SK-N-SH (cell line): ENCODE data around the gene MLXIPL.

Source experiments
- GABPA ChIP-seq: IDR thresholded peaks from 2 replicates; pipeline ENCODE4 v1.4.0; 2012; ENCODE audit warnings: low read depth, mild to moderate bottlenecking
- NFIC ChIP-seq: IDR thresholded peaks from 2 replicates; pipeline ENCODE4 v1.4.0; 2012; ENCODE audit warnings: borderline replicate concordance
- RAD21 ChIP-seq: IDR thresholded peaks from 2 replicates; pipeline ENCODE4 v1.6.1; 2012; ENCODE audit warnings: mild to moderate bottlenecking, low read length
- RCOR1 ChIP-seq: fragments of 150-350 bp; IDR thresholded peaks from 2 replicates; pipeline ENCODE4 v1.6.1; 2017; ENCODE audit warnings: antibody characterized with exemption, low read length
- REST ChIP-seq: IDR thresholded peaks from 2 replicates; pipeline ENCODE4 v1.6.1; 2012; ENCODE audit warnings: mild to moderate bottlenecking, low read depth, low read length, moderate library complexity
- RXRA ChIP-seq: IDR thresholded peaks from 2 replicates; pipeline ENCODE4 v1.4.0; 2012; ENCODE audit warnings: low read depth, mild to moderate bottlenecking, borderline replicate concordance
- SMC3 ChIP-seq: IDR thresholded peaks from 2 replicates; pipeline ENCODE4 v1.6.1; 2012; ENCODE audit warnings: low read depth, low read length, improper control_type of control experiment
- TEAD4 ChIP-seq: IDR thresholded peaks from 2 replicates; pipeline ENCODE4 v1.4.0; 2012; ENCODE audit warnings: mild to moderate bottlenecking, borderline replicate concordance; ENCODE audit not compliant: insufficient read depth
- USF2 ChIP-seq: fragments of 150-350 bp; IDR thresholded peaks from 2 replicates; pipeline ENCODE4 v1.6.1; 2017; ENCODE audit warnings: antibody characterized with exemption, low read length, low read depth, borderline replicate concordance
- TF ChIP-seq, protein P1 (sequence below): fragments of 200-600 bp; sonication (generic); IDR thresholded peaks from 2 replicates; pipeline ENCODE4 v1.6.1; 2017; ENCODE audit warnings: antibody characterized with exemption, mild to moderate bottlenecking, moderate library complexity
- TF ChIP-seq, protein P2 (sequence below): fragments of 150-350 bp; IDR thresholded peaks from 2 replicates; pipeline ENCODE4 v1.6.1; 2016; ENCODE audit warnings: mild to moderate bottlenecking, low read depth, low read length
- TF ChIP-seq, protein P3 (sequence below): IDR thresholded peaks from 2 replicates; pipeline ENCODE4 v1.4.0; 2012; ENCODE audit warnings: low read depth

GRCh38 chr7:73572767-73573186 is 51.5 kb downstream of the MLXIPL start:
- TF ChIP-seq, protein P1, sequence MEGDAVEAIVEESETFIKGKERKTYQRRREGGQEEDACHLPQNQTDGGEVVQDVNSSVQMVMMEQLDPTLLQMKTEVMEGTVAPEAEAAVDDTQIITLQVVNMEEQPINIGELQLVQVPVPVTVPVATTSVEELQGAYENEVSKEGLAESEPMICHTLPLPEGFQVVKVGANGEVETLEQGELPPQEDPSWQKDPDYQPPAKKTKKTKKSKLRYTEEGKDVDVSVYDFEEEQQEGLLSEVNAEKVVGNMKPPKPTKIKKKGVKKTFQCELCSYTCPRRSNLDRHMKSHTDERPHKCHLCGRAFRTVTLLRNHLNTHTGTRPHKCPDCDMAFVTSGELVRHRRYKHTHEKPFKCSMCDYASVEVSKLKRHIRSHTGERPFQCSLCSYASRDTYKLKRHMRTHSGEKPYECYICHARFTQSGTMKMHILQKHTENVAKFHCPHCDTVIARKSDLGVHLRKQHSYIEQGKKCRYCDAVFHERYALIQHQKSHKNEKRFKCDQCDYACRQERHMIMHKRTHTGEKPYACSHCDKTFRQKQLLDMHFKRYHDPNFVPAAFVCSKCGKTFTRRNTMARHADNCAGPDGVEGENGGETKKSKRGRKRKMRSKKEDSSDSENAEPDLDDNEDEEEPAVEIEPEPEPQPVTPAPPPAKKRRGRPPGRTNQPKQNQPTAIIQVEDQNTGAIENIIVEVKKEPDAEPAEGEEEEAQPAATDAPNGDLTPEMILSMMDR: no peak
- TF ChIP-seq, protein P2, sequence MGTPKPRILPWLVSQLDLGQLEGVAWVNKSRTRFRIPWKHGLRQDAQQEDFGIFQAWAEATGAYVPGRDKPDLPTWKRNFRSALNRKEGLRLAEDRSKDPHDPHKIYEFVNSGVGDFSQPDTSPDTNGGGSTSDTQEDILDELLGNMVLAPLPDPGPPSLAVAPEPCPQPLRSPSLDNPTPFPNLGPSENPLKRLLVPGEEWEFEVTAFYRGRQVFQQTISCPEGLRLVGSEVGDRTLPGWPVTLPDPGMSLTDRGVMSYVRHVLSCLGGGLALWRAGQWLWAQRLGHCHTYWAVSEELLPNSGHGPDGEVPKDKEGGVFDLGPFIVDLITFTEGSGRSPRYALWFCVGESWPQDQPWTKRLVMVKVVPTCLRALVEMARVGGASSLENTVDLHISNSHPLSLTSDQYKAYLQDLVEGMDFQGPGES: no peak
- TF ChIP-seq REST: no peak
- TF ChIP-seq SMC3: no peak
- TF ChIP-seq RAD21: no peak
- no peak for TF ChIP-seq NFIC
- TF ChIP-seq GABPA: no peak
- TF ChIP-seq, protein P3, sequence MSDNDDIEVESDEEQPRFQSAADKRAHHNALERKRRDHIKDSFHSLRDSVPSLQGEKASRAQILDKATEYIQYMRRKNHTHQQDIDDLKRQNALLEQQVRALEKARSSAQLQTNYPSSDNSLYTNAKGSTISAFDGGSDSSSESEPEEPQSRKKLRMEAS: no peak
- TF ChIP-seq RCOR1: no peak
- TF ChIP-seq TEAD4: no peak
- no peak for TF ChIP-seq RXRA
- TF ChIP-seq USF2: no peak
